ENCODE measurements around the gene TYMS.

Gene TYMS

DNA sequence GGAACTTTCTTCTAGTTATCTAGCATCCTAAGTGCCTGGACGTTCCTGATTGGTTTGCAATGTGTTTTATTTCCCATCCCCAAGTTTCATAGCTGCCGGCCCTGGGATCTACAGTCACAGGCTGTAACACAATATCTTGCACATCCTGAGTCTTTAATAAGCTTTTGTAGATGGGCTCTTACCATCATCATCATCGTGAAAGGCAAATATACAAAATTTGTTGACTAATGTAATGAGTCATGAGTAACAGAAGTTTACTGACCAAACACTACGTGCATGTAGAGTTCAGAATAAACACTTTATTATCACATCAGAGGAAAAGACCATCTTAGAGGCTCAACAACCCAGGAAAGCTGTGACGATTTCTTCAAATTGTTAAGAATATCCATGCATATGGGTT, 8.1 kb upstream of the TYMS start:
- no peak overlapping the region for H3K4me3 ChIP-seq (ENCODE audit: low read depth, low read length)
- TF ChIP-seq, protein P1, sequence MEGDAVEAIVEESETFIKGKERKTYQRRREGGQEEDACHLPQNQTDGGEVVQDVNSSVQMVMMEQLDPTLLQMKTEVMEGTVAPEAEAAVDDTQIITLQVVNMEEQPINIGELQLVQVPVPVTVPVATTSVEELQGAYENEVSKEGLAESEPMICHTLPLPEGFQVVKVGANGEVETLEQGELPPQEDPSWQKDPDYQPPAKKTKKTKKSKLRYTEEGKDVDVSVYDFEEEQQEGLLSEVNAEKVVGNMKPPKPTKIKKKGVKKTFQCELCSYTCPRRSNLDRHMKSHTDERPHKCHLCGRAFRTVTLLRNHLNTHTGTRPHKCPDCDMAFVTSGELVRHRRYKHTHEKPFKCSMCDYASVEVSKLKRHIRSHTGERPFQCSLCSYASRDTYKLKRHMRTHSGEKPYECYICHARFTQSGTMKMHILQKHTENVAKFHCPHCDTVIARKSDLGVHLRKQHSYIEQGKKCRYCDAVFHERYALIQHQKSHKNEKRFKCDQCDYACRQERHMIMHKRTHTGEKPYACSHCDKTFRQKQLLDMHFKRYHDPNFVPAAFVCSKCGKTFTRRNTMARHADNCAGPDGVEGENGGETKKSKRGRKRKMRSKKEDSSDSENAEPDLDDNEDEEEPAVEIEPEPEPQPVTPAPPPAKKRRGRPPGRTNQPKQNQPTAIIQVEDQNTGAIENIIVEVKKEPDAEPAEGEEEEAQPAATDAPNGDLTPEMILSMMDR (IDR thresholded peaks at IDR 0.05; ENCODE audit: low read depth, low read length, missing control alignments): no peak
- no peaks in the 10 kb centered on the region for H3K27me3 ChIP-seq (replicated peaks)
- H3K36me3 ChIP-seq (replicated peaks): no peaks in the 10 kb centered on the region
- DNase-seq: no peak
- H3K27ac ChIP-seq: no peak overlapping the region
- in situ Hi-C loops (cut with HindIII; ENCODE audit: low pct_ligation_motif_present, low sequenced_read_pairs): no loop called here

DNA sequence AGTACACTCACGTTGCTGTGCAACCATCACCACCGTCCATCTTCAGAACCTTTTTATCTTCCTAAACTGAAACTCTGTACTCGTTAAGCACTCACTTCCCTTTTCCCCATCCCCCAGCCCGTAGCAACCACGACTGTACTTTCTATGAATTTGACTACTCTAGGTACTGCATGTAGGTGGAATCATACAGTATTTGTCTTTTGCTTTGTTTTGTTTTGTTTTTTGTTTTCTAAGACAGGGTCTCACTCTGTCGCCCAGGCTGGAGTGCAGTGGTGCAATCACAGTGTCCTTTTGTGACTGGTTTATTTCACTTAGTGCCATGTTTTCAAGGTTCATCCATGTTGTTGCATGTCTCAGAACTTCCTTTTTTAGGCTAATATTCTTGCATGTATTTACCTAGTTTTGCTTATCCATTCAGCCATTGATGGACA, 7.0 kb upstream of the TYMS start:
- H3K27ac ChIP-seq: no peak overlapping the region
- DNase-seq: no peak

DNA sequence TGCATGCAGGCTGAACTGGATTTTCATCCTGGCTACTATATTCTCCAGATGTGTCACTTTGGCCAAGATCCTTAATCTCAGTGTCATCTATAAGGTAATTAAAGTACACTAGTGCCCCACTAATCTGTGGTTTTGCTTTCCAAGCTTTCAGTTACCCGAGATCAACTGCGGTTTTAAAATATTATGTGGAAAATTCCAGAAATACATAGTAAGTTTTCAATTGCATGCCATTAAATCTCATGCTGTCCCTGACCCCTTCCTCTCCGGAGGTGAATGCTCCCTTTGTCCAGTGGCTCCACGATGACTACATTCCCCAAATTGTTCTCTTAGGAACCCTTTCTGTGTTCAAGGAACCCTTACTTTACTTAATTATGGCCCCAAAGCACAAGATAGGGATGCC, 5.3 kb upstream of the TYMS start:
- Histone ChIP-seq H3K4me3 (ENCODE audit: low read depth, low read length) (no peak overlapping the region), H3K27me3 (replicated peaks) (no peaks in the 10 kb centered on the region), H3K36me3 (replicated peaks) (no peaks in the 10 kb centered on the region), H3K27ac (no peak overlapping the region)
- TF ChIP-seq, protein P1 (IDR thresholded peaks at IDR 0.05; ENCODE audit: low read depth, low read length, missing control alignments): no peak
- in situ Hi-C loops (cut with HindIII; ENCODE audit: low pct_ligation_motif_present, low sequenced_read_pairs): no loop called here
- no peak for DNase-seq

More for the DNA sequence above, 7.0 kb upstream of the TYMS start:
- TF ChIP-seq, protein P1 (IDR thresholded peaks at IDR 0.05; ENCODE audit: low read depth, low read length, missing control alignments): no peak
- in situ Hi-C loops (cut with HindIII; ENCODE audit: low pct_ligation_motif_present, low sequenced_read_pairs): no loop called here
- Histone ChIP-seq H3K27me3 (replicated peaks) (no peaks in the 10 kb centered on the region), H3K4me3 (ENCODE audit: low read depth, low read length) (no peak overlapping the region), H3K36me3 (replicated peaks) (no peaks in the 10 kb centered on the region)

DNA sequence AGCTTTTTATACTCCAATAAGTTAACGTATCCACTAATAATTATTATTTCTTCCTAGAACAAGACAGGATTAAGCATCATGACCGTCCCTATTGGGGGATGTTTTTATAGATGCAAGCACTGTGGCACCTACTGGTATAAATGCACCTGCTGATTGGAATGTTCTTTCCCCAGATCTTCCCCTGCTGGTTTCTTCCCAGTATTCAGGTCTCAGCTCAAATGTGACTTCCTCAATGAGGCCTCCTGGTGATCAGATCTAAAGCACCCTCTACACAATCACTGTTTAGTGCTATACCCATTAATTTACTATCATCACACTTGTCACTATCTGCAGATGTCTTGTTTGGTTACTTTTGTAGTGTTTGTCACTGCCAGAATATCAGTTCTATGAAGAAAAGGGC, 3.9 kb upstream of the TYMS start:
- Histone ChIP-seq H3K4me3 (ENCODE audit: low read depth, low read length) (no peak overlapping the region), H3K27me3 (replicated peaks) (no peaks in the 10 kb centered on the region), H3K27ac (no peak overlapping the region), H3K36me3 (replicated peaks) (no peaks in the 10 kb centered on the region)
- TF ChIP-seq, protein P1 (IDR thresholded peaks at IDR 0.05; ENCODE audit: low read depth, low read length, missing control alignments): no peak
- no peak for DNase-seq
- in situ Hi-C loops (cut with HindIII; ENCODE audit: low pct_ligation_motif_present, low sequenced_read_pairs): no loop called here

DNA sequence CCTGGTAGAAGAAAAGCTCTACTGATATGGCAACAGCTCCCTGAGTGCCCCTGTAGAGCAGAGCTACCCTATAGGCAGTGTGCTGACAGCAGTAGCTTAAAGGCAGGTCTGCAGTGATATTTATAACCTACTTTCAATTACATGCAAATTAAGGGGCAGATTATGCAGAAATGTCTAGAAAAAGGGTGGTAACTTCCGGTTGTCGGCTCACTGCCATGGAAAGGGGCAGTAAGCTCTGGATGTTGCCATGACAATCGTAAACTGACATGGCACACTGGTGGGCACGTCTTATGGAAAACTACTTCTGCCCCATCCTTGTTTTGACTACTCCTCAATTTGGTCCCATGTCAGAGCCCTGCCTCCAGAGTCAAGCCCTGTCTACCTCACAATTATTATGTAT, 2.9 kb upstream of the TYMS start:
- in situ Hi-C loops (cut with HindIII; ENCODE audit: low pct_ligation_motif_present, low sequenced_read_pairs): no loop called here
- no peaks in the 10 kb centered on the region for H3K27me3 ChIP-seq (replicated peaks)
- H3K4me3 ChIP-seq (ENCODE audit: low read depth, low read length): no peak overlapping the region
- TF ChIP-seq, protein P1 (IDR thresholded peaks at IDR 0.05; ENCODE audit: low read depth, low read length, missing control alignments): no peak
- no peaks in the 10 kb centered on the region for H3K36me3 ChIP-seq (replicated peaks)
- no peak overlapping the region for H3K27ac ChIP-seq
- no peak for DNase-seq

DNA sequence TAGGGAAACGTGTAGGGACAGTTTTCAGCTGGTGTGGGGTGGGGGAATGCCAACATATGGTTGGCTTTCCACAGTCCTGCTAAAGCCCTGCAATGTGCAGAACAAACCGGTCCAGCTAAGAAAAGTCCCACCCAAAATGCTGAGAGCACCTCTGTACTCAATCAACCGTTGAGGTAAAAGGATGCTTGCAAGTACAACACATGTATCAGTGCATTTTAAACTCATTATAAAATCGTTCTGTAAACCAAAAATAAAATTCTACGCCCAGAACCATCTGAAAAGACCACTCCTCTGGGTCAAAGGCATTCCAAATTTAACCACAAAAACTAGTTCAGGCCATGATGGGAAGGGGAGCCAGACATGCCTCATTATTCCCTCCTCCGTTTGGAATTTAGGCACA, 2.0 kb upstream of the TYMS start:
- Histone ChIP-seq H3K27ac (no peak overlapping the region), H3K4me3 (ENCODE audit: low read depth, low read length) (no peak overlapping the region), H3K27me3 (replicated peaks) (no peaks in the 10 kb centered on the region), H3K36me3 (replicated peaks) (no peaks in the 10 kb centered on the region)
- DNase-seq: no peak
- in situ Hi-C loops (cut with HindIII; ENCODE audit: low pct_ligation_motif_present, low sequenced_read_pairs): no loop called here
- TF ChIP-seq, protein P1 (IDR thresholded peaks at IDR 0.05; ENCODE audit: low read depth, low read length, missing control alignments): no peak

Measured in brain microvascular endothelial cell (primary cell).